Measurements from ENCODE around the gene SART1.
"Not testable (repeated sequence)": the region's sequence is repeated elsewhere in the genome, so short reads cannot be mapped to it uniquely, and the experiment has no call there.

SART1 gene

GRCh38 chr11:66001942-66002647 is 40.6 kb downstream of the SART1 start, which contains the start of the genes BANF1 and EIF1AD:
Gene BANF1, plus strand, starts transcription at chr11:66002503. Its CDS starts 748 bp downstream, at chr11:66003251.
Gene EIF1AD, minus strand, starts transcription at chr11:66002157. Its CDS starts 1,768 bp downstream, at chr11:66000389.
- DNase-seq (ENCODE audit: low read depth in 2 of 2): peak; percentile 87

DNA sequence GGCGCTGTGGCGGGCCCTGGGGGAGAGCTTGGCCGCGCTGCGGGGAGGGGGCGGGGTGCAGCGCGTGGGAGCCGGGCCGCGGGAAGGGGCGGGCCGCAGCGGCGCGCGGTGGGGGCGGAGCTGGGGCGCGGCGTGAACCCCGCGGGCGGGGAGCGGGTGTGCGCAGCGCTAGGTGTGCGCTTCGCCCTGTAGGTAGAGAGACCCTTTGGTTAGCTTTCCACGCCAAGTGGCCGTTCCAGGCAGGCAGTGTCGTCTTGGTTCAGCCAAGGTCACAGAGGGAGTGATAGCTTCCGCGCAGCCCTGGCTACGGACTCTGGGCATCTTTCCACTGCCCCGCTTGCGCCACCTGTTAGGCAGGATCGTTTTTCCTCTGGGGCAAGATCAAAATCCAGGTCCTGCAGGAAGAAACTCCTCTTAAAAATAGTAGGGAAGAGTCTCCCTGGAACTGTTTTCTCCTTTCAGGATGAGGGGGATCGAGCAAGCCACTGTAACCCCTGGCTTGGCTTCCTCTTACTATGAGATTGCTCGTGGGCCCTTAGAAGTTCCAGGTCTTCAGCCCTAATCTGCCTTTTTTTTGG is 41.2 kb downstream of the SART1 start:
- peak in 1 of 2 donors; percentile 52 for DNase-seq (ENCODE audit: low read depth in 2 of 2)

- no peak for DNase-seq (ENCODE audit: low read depth in 2 of 2)
These were observed 41.8 kb downstream of the SART1 start for GRCh38 chr11:66003291-66003690.

GRCh38 chr11:66004186-66004585 is 42.7 kb downstream of the SART1 start:
- no peak for DNase-seq (ENCODE audit: low read depth in 2 of 2)

- no peak for DNase-seq (ENCODE audit: low read depth in 2 of 2)
These were observed 44.8 kb downstream of the SART1 start for GRCh38 chr11:66006134-66006890.

GRCh38 chr11:66006891-66007176 is 45.3 kb downstream of the SART1 start:
- no peak for DNase-seq (ENCODE audit: low read depth in 2 of 2)

GRCh38 chr11:66007201-66007634 is 45.7 kb downstream of the SART1 start:
- DNase-seq (ENCODE audit: low read depth in 2 of 2): no peak

DNA sequence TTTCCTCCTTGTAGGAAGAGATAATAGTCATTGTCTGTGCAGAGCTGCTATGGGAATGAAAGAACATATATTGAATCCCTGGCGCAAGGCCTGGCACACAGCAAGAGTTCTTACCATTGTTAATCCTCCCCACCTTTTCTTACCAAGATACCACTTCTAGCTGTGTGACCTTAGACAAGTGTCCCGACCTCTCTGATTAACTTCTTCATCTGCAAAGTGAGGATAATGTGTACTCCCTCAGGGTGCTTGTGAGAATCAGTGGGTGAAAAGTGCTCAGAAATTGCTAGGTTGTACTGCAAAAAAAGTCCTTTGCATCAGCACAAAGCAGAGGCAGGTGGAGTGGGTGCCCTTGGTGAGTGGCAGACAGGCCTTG is 46.5 kb downstream of the SART1 start:
- DNase-seq (ENCODE audit: low read depth in 2 of 2): no peak

DNA sequence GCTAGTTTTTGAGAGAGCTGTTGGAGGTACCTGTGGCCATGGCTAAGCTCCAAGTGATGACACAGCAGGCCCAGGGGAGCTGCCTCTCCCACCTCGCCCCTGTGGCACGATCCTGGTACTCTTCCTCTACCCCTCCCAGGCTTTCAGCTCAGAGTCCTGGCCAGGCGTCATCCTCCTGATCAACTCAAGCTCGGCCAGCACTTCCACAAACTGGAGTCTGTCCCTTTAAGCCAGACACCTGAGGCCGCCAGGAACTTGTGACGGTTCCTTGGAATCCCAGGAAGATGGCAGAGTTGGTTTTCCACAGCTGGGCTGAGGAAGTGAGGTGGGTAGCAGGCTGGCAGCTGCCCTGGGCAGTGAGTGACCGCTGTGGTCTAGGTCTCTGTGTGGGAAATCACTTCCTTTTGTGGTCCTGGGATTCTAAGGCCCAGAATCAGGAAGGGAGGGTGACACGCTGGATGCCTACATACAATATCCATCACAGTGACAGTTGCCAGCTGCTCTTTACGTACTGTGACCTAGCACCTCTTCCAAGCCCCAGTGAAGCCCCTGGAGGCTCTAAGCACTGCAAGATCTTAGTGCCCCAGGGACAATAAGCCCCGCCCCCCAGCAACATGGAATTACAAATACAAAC is 47.1 kb downstream of the SART1 start:
- DNase-seq (ENCODE audit: low read depth in 2 of 2): no peak

DNA sequence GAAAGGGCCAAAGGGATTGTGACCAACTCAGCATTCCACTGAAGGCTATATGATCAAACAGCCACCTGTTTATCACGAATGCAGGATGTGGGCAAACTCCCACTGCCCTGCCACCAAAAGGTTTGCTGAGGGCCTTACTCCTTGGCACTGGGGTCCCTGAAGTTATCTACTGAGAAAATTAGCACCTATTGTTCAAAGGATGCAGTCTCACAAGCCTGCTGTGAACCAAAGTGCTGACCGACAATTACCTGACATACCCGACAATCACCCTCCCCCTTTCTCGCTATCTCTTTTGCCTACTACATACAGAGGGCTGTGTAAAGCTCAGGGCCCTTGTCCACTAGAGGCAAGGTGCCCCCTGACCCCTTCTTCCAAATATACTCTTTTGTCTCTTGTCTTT is 48.5 kb downstream of the SART1 start:
- not testable (repeated sequence) for DNase-seq (ENCODE audit: low read depth in 2 of 2)

DNA sequence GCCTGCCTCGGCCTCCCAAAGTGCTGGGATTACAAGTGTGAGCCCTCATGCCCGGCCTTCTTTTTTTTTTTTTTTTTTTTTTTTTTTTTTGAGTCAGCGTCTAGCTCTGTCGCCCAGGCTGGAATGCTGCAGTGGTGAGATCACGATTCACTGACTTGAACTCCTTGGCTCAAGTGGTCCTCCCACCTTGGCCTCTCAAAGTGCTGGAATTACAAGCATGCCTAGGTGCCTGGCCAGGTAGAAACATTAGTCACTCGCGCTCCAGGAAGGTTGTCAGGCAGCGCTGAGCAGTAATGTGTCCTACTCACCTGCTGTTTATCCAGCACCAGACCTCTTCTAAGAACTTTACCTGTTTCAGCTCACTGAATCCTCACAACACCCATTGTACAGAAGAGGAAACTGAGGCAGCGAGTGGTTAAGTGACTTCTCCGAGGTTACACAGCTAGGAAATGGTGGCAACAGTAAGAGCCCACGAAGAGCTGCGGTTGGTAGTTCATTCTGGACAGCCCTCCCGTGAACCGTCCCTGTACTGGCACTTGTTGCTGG is 49.8 kb downstream of the SART1 start:
- DNase-seq (ENCODE audit: low read depth in 2 of 2): no peak

DNA sequence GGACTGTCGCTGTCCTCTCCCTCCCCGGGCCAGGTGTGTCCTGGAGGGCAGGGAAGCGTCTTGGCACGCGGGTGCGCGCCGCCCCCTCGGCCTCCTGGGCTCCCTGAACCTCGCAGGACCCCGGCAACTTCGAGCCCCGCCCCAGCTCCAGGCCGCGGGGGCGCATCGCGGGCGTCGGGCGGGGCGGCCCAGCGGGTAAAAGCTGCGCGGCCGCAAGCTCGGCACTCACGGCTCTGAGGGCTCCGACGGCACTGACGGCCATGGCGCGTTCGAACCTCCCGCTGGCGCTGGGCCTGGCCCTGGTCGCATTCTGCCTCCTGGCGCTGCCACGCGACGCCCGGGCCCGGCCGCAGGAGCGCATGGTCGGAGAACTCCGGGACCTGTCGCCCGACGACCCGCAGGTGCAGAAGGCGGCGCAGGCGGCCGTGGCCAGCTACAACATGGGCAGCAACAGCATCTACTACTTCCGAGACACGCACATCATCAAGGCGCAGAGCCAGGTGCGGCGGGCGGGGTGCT is 50.3 kb downstream of the SART1 start, which contains the start of gene CST6:
CST6 (plus strand) TSS at position 224 of the 519 bp plus-strand sequence; CDS start at position 261, 37 bp downstream.
- DNase-seq (ENCODE audit: low read depth in 2 of 2): no peak

DNA sequence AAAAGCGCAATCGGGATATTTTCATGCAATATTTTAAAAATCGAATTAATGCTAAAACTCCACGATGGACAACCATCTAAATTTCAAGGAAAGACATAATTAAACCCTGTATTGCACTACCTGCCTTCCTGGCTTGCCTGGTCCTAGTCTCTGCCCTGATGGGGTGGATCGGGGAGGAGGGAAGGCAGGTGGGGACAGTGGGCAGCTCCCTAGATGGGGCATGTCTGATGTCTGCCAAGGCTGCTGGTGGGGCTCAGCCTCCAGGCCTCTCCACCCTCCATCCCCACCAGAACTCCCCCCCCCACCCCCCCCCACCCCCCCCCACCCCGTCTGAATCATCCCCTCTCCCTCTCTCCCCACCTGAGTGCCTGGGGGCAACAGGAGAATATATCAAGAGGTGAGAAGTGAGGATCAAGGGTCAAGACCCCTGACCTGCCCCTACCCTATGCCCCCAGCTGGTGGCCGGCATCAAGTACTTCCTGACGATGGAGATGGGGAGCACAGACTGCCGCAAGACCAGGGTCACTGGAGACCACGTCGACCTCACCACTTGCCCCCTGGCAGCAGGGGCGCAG is 50.9 kb downstream of the SART1 start:
- no peak for DNase-seq (ENCODE audit: low read depth in 2 of 2)

DNA sequence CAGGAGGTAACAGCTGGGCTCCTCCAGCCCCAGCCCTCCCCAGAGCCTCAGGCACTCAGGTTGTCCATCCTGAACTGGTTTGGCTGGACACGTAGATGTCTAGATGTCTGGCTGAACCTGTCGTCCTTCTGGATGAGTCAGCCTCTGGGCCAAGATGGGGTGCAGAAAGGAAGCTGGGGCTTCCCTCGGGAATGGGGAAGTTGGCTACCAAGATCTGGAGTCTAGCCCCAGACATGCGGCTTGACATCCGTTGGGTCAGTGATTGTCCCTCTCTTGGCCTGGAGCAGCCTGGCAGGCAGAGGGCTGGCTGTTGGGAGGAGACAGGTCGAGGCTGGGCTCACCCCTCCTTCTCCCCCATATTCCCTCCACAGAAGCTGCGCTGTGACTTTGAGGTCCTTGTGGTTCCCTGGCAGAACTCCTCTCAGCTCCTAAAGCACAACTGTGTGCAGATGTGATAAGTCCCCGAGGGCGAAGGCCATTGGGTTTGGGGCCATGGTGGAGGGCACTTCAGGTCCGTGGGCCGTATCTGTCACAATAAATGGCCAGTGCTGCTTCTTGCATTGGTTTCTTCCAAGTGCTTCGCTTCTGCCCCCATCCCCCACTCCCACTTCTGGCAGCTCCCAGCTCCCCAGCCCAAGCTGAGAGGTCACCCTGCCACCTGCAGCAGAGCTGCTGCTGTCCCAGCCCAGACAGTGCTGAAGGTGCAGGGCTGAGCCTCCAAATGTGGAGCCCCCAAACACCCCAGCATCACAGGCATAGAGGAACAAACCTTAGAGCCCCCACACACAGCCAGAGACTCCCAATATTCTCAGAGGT is 51.6 kb downstream of the SART1 start:
- no peak for DNase-seq (ENCODE audit: low read depth in 2 of 2)

- no peak for DNase-seq (ENCODE audit: low read depth in 2 of 2)
These were observed 52.2 kb downstream of the SART1 start for GRCh38 chr11:66013762-66014100.

- no peak for DNase-seq (ENCODE audit: low read depth in 2 of 2)
These were observed 53.4 kb downstream of the SART1 start for GRCh38 chr11:66014804-66015453.

- no peak for DNase-seq (ENCODE audit: low read depth in 2 of 2)
These were observed 53.9 kb downstream of the SART1 start for GRCh38 chr11:66015454-66015881.

- no peak for DNase-seq (ENCODE audit: low read depth in 2 of 2)
These were observed 54.6 kb downstream of the SART1 start for GRCh38 chr11:66015936-66016792.

DNA sequence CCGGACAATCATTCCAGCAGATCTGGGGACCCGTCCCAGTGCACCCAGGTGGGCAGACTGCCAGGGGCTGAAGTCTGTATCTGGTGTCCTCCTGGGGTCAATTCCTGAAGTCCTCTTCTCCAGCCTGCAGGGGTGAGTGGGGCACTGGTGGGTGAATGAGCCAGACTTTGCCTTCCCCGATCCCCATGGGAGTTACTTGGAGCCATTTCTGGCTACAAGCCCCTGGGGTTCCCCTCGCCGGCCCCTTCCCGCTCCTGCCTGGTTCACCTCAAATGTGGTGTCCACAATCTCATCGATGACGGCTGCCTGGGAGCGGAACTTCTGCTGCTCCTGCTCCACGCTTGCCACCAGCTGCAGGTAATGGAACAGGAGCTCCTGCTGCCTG is 55.3 kb downstream of the SART1 start:
- no peak for DNase-seq (ENCODE audit: low read depth in 2 of 2)
